Neural cell (in vitro differentiated cells): ENCODE measurements around the gene RAB6D.
"Not testable (repeated sequence)": the region's sequence is repeated elsewhere in the genome, so short reads cannot be mapped to it uniquely, and the experiment has no call there.

Experiments used
- CTCF ChIP-seq: fragments of 450-650 bp; IDR thresholded peaks from 2 replicates; pipeline ENCODE4 v1.5.1; 2014; ENCODE audit warnings: antibody characterized with exemption, mild to moderate bottlenecking, moderate library complexity; ENCODE audit not compliant: poor library complexity, severe bottlenecking
- EP300 ChIP-seq: fragments of 450-650 bp; conservative IDR thresholded peaks from 2 replicates; pipeline ENCODE4 v1.6.1; 2014; ENCODE audit warnings: antibody characterized with exemption, mild to moderate bottlenecking, moderate library complexity; ENCODE audit not compliant: poor library complexity, severe bottlenecking
- MXI1 ChIP-seq: fragments of 450-650 bp; conservative IDR thresholded peaks from 2 replicates; pipeline ENCODE4 v1.6.1; 2014; ENCODE audit warnings: antibody characterized with exemption, mild to moderate bottlenecking; ENCODE audit not compliant: poor library complexity, severe bottlenecking
- POLR2AphosphoS5 ChIP-seq: IDR thresholded peaks from 2 replicates; pipeline ENCODE4 v1.6.1; 2012
- REST ChIP-seq: IDR thresholded peaks from 2 replicates; pipeline ENCODE4 v1.6.1; 2012; ENCODE audit warnings: borderline replicate concordance
- SMC3 ChIP-seq: fragments of 450-650 bp; conservative IDR thresholded peaks from 2 replicates; pipeline ENCODE4 v1.6.1; 2014; ENCODE audit warnings: antibody characterized with exemption, mild to moderate bottlenecking, moderate library complexity; ENCODE audit not compliant: poor library complexity
- TAF1 ChIP-seq: IDR thresholded peaks from 2 replicates; pipeline ENCODE4 v1.6.1; 2012; ENCODE audit warnings: low read depth

GRCh38 chr2:131339307-131339706 lies 24.7 kb downstream of the RAB6D start:
- TF ChIP-seq CTCF, TAF1, POLR2AphosphoS5, MXI1, SMC3, EP300, REST: not testable (repeated sequence)
